Stomach (tissue), 4 donors: ENCODE data around the gene REXO1.

Experiments
- EP300 ChIP-seq: sonication (generic); formaldehyde crosslinking; IDR thresholded peaks from one replicate; pipeline ENCODE4 v1.6.1; 2017; ENCODE audit warnings: antibody characterized with exemption
- TF ChIP-seq, protein P1 (sequence below), 7 experiments: fragments of 450-650 bp in 4 of 7; fragments of 200-600 bp in 3 of 7; sonication (generic) in 3 of 7; IDR thresholded peaks; one replicate each; pipeline ENCODE4 v1.5.1; 2016 to 2019; ENCODE audit warnings: antibody characterized with exemption in 7 of 7, control low read depth in 2 of 7, mild to moderate bottlenecking in 1 of 7

DNA sequence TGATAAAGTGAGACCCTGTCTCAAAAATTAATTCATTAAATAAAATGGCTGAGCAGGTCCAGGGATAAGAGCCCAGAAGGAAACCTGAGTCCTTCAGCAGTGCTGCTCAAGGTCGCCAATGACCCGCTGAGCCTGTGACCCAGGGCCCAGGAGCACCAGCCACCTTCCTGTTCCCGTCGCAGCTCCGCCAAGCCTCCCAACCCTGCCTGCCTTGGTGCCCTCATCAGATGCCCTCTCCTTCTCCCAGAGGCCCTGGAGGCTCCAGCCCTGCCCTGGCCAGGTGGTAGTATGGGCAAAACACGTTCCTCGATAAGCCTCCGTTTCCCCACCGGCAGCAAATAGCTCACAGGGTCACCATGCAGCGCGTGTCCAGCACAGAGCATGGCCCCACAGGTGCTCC is 2.6 kb downstream of the REXO1 start:
- TF ChIP-seq, protein P1, sequence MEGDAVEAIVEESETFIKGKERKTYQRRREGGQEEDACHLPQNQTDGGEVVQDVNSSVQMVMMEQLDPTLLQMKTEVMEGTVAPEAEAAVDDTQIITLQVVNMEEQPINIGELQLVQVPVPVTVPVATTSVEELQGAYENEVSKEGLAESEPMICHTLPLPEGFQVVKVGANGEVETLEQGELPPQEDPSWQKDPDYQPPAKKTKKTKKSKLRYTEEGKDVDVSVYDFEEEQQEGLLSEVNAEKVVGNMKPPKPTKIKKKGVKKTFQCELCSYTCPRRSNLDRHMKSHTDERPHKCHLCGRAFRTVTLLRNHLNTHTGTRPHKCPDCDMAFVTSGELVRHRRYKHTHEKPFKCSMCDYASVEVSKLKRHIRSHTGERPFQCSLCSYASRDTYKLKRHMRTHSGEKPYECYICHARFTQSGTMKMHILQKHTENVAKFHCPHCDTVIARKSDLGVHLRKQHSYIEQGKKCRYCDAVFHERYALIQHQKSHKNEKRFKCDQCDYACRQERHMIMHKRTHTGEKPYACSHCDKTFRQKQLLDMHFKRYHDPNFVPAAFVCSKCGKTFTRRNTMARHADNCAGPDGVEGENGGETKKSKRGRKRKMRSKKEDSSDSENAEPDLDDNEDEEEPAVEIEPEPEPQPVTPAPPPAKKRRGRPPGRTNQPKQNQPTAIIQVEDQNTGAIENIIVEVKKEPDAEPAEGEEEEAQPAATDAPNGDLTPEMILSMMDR (IDR thresholded peaks at IDR 0.05) = no peak
- no peak for TF ChIP-seq EP300
